AG10803 (cell line): ENCODE measurements around the gene UBAP2L.

Experiments used
- DNase-seq: peaks from one replicate; pipeline ENCODE4 v3.0.0; 2010; ENCODE audit warnings: low read depth
- H3K4me3 ChIP-seq: 2 replicates; pipeline ENCODE4 v1.5.1; 2011; ENCODE audit warnings: mild to moderate bottlenecking, low read length, control low read depth
- TF ChIP-seq, protein P1 (sequence below): conservative IDR thresholded peaks from 2 replicates; pipeline ENCODE4 v1.5.1; 2011; ENCODE audit warnings: mild to moderate bottlenecking, low read length, control low read depth, inconsistent platforms

The UBAP2L gene

DNA sequence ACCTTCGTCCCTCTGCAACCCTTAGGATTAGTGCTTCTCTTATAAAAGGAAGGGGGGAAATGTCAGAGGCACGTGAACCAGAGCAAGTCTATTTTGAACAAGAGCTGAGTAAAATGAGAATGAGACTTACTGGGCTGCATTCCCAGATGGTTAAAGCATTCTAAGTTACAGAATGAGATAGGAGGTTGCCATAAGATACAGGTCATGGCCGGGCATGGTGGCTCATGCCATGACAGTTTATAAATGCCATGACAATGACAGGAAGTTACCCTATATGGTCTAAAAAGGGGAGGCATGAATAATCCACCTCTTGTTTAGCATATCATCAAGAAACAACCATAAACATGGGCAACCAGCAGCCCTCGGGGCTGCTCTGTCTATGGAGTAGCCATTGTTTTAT lies 97.6 kb downstream of the UBAP2L start:
- TF ChIP-seq, protein P1, sequence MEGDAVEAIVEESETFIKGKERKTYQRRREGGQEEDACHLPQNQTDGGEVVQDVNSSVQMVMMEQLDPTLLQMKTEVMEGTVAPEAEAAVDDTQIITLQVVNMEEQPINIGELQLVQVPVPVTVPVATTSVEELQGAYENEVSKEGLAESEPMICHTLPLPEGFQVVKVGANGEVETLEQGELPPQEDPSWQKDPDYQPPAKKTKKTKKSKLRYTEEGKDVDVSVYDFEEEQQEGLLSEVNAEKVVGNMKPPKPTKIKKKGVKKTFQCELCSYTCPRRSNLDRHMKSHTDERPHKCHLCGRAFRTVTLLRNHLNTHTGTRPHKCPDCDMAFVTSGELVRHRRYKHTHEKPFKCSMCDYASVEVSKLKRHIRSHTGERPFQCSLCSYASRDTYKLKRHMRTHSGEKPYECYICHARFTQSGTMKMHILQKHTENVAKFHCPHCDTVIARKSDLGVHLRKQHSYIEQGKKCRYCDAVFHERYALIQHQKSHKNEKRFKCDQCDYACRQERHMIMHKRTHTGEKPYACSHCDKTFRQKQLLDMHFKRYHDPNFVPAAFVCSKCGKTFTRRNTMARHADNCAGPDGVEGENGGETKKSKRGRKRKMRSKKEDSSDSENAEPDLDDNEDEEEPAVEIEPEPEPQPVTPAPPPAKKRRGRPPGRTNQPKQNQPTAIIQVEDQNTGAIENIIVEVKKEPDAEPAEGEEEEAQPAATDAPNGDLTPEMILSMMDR = no peak

More for the DNA sequence above, 97.6 kb downstream of the UBAP2L start:
- no peak for DNase-seq
- no peak overlapping the region for H3K4me3 ChIP-seq
